GM10248 (cell line): ENCODE measurements around the gene PPM1M.

Experiments used
- CTCF ChIA-PET: fragments of 300-600 bp; sonication (Branson Sonifier 250); formaldehyde crosslinking; extraction: SDS; loops from one replicate; lab custom pipeline; 2021; ENCODE audit warnings: antibody characterized with exemption; lab: Yijun Ruan, JAX
- POLR2A ChIA-PET: fragments of 350-650 bp; sonication (Branson Sonifier 250); formaldehyde crosslinking; extraction: SDS; loops from one replicate; lab custom pipeline; 2020; ENCODE audit warnings: antibody characterized with exemption; lab: Yijun Ruan, JAX
- DNase-seq: peaks from one replicate; pipeline ENCODE4 v3.0.0; 2012; ENCODE audit errors: extremely low spot score
- CTCF ChIP-seq: IDR thresholded peaks from 2 replicates; pipeline ENCODE4 v1.5.1; 2012; ENCODE audit warnings: mild to moderate bottlenecking, low read depth; ENCODE audit errors: extremely low read depth, missing control alignments, control extremely low read depth

Gene PPM1M

GRCh38 chr3:52232279-52233107 is 13.1 kb upstream of the PPM1M start:
- CTCF ChIA-PET = interaction anchor here (0.6 to 5.4 kb wide), 19 partner anchors 11 to 214 kb away, joined by 3 to 98 read pairs (median 9); partner anchors contain the start of genes GLYCTK, PPM1M, SEMA3G and WDR82
- POLR2A ChIA-PET = no interaction called here
- TF ChIP-seq CTCF = no peak
- no peak for DNase-seq

DNA sequence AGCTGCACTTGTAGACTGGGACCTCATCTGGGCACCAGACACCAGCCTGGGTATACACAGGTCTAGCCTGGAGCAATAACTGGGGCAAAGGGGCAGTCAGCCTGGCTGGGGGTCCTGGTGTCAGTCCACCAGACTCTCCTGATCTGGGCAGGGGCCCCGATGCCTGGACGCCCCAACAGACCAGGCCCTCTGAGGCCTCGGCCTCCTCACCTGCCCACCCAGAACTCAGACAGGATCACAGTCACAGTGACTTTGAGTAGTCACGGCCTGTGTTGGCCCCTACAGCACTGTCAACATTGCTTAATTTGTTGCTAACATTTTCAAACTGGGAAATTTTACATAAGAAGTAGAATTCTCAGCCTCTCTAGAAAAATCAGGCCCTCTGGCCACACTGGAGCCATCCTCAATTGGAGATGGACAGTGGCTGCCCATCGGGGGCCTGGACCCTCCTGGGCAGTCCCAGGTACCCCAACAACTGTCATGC is 12.4 kb upstream of the PPM1M start:
- ChIA-PET POLR2A (interaction anchor here (0.7 kb wide), 1 partner anchor 155 kb away, joined by 12 read pairs; no protein-coding TSS in a partner anchor), CTCF (interaction anchor here (2.5 to 5.4 kb wide), 6 partner anchors 10 to 106 kb away, joined by 10 to 98 read pairs (median 46); partner anchors contain the start of genes GLYCTK, PPM1M and WDR82)
- no peak for TF ChIP-seq CTCF
- no peak for DNase-seq

DNA sequence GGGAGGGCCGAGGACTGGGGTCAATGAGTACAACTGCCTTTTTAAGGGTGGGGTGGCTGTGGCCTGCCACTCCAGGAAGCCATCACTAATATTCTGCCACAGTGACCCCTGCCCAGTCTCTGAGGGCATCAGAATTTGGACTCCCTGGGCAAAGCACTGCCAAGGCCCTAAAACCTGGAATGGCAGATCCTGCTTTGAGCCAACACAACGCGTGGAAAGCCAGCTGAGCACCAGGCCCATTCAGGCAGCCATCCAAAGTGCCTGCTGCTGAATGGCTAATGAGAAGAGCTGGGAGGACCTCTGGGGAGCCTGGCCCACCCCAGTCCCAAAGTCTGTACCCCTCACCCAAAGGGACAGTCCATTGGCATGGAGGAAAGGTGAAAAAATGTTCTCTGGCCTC is 11.6 kb upstream of the PPM1M start:
- POLR2A ChIA-PET = interaction anchor here (0.7 kb wide), 1 partner anchor 155 kb away, joined by 12 read pairs; no protein-coding TSS in a partner anchor
- CTCF ChIA-PET = interaction anchor here (0.7 to 5.9 kb wide), 8 partner anchors 9 to 214 kb away, joined by 3 to 50 read pairs (median 10); partner anchors contain the start of genes PPM1M, TLR9 and WDR82
- no peak for DNase-seq
- no peak for TF ChIP-seq CTCF

GRCh38 chr3:52234516-52235447 is 10.8 kb upstream of the PPM1M start:
- ChIA-PET CTCF (interaction anchor here (0.7 to 5.9 kb wide), 13 partner anchors 9 to 213 kb away, joined by 3 to 50 read pairs (median 4); partner anchors contain the start of genes PPM1M, TLR9 and WDR82), POLR2A (interaction anchor here (0.6 kb wide), 2 partner anchors 18 to 694 kb away, joined by 3 to 4 read pairs; no protein-coding TSS in a partner anchor)
- no peak for TF ChIP-seq CTCF
- DNase-seq = no peak

DNA sequence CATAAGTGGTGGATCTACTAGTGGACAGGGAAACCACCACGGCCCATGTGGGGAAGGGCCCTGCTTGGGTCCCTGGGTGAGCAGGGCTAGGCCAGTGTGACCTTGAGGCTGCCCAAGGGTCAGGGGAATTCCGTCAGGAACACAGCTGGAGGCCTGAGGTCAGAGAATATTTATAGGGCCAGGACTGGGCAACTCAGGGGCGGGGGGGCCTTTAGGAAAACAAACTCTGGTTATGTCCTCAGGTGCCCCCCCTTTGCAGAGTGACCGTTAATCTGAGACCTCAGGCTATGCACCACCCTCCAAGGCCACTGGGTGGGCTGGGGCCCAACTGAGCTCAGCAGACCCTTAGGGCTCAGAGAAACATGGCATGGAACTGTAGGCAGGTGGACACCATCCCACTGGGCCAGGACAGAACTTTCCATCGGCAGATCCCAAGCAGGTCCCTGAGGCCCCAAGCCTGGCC is 9.1 kb upstream of the PPM1M start:
- no peak for TF ChIP-seq CTCF
- DNase-seq = no peak
- CTCF ChIA-PET = interaction anchor here (1.1 to 5.9 kb wide), 11 partner anchors 11 to 211 kb away, joined by 3 to 50 read pairs (median 8); partner anchors contain the start of gene TLR9
- POLR2A ChIA-PET = interaction anchor here (0.6 to 0.7 kb wide), 2 partner anchors 11 to 42 kb away, joined by 3 to 5 read pairs; partner anchors contain the start of gene WDR82
